ENCODE results near the gene PRKCE. TPM values are rescaled to one million over a fixed set of nuclear protein-coding genes. Genes with fewer than 3 reads are reported as not detected.

The PRKCE gene
- total and polyA plus RNA-seq, 2 of the 8 experiments (the other 6 are each of a cell fraction or from before 2014, with no cell fraction given) = 0.54 to 2.1 TPM

DNA sequence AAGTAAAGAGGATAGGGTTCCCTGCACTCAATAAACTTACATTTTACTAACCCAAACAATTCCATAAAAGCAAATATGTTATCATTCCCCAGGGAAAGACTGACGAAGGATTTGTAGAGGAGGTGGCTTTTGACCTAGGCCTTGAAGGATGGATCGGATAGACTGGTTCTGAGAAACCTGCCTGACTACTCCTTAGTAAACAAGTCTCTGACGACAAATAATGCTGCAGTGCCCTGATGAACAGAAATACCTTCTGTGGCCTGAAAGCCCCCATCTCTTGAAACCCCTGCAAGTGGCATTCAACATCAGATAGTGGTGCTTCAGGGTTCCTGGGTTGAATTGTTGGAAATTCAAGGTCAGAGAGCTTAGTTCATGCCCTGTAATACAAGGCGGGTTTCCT is 19.2 kb downstream of the PRKCE start:
- Histone ChIP-seq H3K79me2 (ENCODE audit: control insufficient read depth in 1 of 2, insufficient read depth in 2 of 2, low read length in 2 of 2) (no peaks in the 10 kb centered on the region), H3K4ac (replicated peaks; ENCODE audit: insufficient read length, low read depth, low read length) (no peak overlapping the region), H3K56ac (replicated peaks; ENCODE audit: insufficient read length, low read depth, low read length) (no peak overlapping the region), H2BK15ac (ENCODE audit: low read length) (no peak overlapping the region), H3K4me2 (ENCODE audit: insufficient read depth in 1 of 2, low read depth in 2 of 2, low read length in 2 of 2) (no peak overlapping the region), H4K91ac (replicated peaks; ENCODE audit: insufficient read length, low read length) (no peak overlapping the region), H4K8ac (ENCODE audit: extremely low read depth, insufficient read depth, low read length) (no peak overlapping the region), H3K18ac (ENCODE audit: extremely low read depth, low read length) (no peak overlapping the region), H3K23ac (ENCODE audit: insufficient read length) (no peak overlapping the region), H2BK20ac (ENCODE audit: low read length) (no peak overlapping the region), H3K4me3 (ENCODE audit: extremely low read depth in 1 of 4, insufficient read depth in 2 of 4, low read depth in 3 of 4, low read length in 4 of 4) (no peak overlapping the region), H2AK5ac (ENCODE audit: low read depth, low read length) (no peak overlapping the region), H3K23me2 (ENCODE audit: low read depth, low read length) (peaks cover 2% of the 10 kb centered on the region; the same call in 1 of the 2 replicates), H3K9me3 (ENCODE audit: insufficient read depth in 2 of 2, low read depth in 1 of 2, low read length in 1 of 2) (no peaks in the 10 kb centered on the region), H3K79me1 (ENCODE audit: low read depth, low read length) (no peaks in the 10 kb centered on the region), H4K20me1 (replicated peaks in 1 of 2; ENCODE audit: control insufficient read depth in 1 of 2, insufficient read depth in 2 of 2, low read length in 2 of 2) (no peaks in the 10 kb centered on the region), H2BK120ac (replicated peaks; ENCODE audit: low read depth, low read length) (no peak overlapping the region), H2BK5ac (ENCODE audit: low read depth, low read length) (no peak overlapping the region), H3K36me3 (ENCODE audit: control insufficient read depth in 2 of 4, insufficient read depth in 4 of 4, low read length in 3 of 4) (no peaks in the 10 kb centered on the region), H3K4me1 (replicated peaks in 1 of 4; ENCODE audit: control insufficient read depth in 3 of 4, insufficient read depth in 4 of 4, low read length in 3 of 4) (peaks cover 0 to 7% (median 0%) of the 10 kb centered on the region in 4 experiments; a peak in 2 of 7 replicates), H4K5ac (ENCODE audit: insufficient read length, low read depth, low read length) (no peak overlapping the region), H3K9ac (replicated peaks in 1 of 4; ENCODE audit: extremely low read depth in 1 of 4, low read depth in 3 of 4, low read length in 3 of 4) (no peak overlapping the region), H2AFZ (ENCODE audit: low read length) (no peak overlapping the region), H3K27ac (ENCODE audit: low read depth, low read length) (no peak overlapping the region), H3K14ac (ENCODE audit: insufficient read length) (no peak overlapping the region), H2BK12ac (ENCODE audit: low read depth, low read length) (no peak overlapping the region), H3K27me3 (replicated peaks in 1 of 4; ENCODE audit: control insufficient read depth in 3 of 4, extremely low read depth in 1 of 4, insufficient read depth in 3 of 4, low read length in 3 of 4) (no peaks in the 10 kb centered on the region)
- ChIA-PET CTCF (ENCODE audit: partially characterized antibody) (no interaction called here), POLR2A (ENCODE audit: partially characterized antibody) (no interaction called here)
- TF ChIP-seq CREB1 (IDR thresholded peaks at IDR 0.05) = no peak
- WGBS, 2 experiments (ENCODE audit: extremely low coverage in 1 of 2, insufficient coverage in 1 of 2, insufficient read length in 1 of 2, insufficient replicate concordance in 2 of 2, low coverage in 1 of 2, low lambda C conversion rate in 2 of 2, missing lambda C conversion rate in 1 of 2) = 87% methylated on average over 4 of the region's 4 CpGs; no CpG with 5 or more reads in 1 of the 2 experiments
- FAIRE-seq (no peak), DNase-seq (ENCODE audit: low read depth in 1 of 2, low spot score in 2 of 2) (no peak)
